Measurements from ENCODE around the gene LINGO3.

Gene LINGO3

DNA sequence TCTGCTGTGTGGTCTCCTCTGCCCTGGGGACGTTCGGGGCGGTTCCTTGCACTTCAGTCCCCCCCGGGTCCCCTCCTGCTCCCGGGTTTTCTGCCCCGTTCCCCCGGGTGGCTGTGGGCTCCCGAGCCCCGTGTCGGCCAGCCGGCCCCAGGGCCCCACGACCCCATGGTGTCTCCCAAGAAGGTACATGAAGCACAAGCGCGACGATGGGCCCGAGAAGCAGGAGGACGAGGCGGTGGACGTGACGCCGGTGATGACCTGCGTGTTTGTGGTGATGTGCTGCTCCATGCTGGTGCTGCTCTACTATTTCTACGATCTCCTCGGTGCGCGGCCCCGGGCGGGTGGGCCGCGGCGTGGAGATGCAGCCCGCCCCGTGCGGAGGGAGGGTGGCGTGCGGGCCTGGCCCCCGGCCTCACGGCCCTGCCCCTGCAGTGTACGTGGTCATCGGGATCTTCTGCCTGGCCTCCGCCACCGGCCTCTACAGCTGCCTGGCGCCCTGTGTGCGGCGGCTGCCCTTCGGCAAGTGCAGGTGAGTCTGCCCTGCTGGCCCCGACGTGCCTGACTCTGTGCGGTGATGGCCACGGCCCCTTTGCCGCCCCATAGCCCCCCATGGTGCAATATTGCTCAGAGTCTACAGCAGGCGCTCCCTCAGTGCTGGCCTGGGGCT, 31.8 kb upstream of the LINGO3 start:
- DNase-seq (ENCODE audit: low read depth) = no peak

DNA sequence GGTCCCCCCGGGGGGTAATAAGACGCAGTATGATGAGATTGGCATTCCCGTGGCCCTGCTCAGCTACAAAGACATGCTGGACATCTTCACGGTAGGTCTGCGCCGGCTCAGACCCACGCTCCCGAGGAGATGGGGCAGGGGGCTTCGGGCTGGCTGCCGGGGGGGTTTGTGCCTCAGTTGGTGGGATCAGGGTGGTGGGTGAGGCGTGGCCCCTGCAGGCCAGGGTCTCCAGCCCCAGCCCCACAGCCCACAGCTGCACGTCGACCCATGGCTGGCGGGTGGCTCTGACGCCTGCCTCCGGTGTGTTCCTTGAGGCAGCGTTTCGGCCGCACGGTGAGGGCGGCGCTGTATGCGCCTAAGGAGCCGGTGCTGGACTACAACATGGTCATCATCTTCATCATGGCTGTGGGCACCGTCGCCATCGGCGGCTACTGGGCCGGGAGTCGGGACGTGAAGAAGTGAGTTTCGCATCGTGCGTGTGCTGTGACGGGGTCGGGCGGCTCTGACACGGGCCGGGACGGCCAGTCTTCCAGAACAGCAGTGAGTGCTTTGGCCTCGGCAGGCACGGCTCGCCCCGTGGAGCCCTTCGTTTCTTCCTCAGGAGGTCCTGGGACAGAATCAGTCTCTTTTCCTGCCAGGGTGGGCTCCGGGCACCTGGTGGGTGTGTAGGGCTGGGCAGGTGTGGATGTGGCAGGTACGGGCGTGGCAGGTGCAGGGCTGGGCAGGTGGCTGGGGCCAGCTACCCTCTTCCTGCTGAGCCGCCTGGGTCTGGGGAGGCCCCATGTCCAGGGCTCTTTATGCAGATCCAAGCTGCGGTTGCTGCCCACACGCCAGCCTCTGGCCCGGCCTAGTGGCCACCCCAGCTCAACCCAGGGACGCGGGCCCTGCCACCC, 31.0 kb upstream of the LINGO3 start:
- no peak for DNase-seq (ENCODE audit: low read depth)

DNA sequence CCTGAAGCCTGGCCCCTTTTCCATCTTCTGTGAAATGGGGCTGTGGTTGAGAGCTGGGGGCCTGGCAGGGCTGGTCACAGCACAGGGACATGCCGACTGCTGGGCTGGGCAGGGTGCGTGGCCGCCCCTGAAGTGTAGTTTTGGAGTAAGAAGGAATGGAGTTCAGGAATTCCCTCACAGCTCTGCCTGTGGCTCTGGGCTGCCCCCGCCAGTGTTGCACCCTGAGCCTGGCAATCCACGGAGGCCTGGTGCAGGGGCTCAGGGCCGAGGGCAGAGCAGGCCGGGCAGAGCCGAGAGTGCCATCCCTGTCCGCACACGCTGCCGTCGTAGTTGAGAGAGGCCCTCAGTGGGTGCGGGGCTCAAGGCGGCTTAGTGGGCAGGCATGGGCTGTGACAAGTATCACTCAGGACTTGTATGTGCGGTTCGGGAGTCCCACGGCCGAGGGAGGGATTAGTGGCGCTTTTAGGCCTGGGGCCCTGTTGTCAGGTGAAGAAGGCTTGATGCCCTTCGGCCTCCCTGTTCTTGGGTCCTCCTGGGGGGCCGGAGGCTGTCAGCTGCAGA, 30.2 kb upstream of the LINGO3 start:
- no peak for DNase-seq (ENCODE audit: low read depth)

DNA sequence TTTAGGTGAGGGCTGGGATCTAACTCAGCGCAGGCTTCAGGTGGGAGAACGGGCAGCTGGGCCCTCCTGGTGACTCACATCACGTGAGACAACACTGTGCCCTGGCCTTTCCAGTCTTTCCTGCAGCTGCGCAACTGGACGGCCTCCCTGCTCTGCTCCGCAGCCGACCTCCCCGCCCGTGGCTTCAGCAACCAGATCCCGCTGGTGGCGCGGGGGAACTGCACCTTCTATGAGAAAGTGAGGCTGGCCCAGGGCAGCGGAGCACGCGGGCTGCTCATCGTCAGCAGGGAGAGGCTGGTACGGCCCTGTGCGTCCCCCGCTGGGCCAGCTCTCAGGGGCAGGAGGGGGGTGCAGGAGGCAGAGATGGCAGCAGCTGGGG, 29.4 kb upstream of the LINGO3 start:
- DNase-seq (ENCODE audit: low read depth) = no peak

DNA sequence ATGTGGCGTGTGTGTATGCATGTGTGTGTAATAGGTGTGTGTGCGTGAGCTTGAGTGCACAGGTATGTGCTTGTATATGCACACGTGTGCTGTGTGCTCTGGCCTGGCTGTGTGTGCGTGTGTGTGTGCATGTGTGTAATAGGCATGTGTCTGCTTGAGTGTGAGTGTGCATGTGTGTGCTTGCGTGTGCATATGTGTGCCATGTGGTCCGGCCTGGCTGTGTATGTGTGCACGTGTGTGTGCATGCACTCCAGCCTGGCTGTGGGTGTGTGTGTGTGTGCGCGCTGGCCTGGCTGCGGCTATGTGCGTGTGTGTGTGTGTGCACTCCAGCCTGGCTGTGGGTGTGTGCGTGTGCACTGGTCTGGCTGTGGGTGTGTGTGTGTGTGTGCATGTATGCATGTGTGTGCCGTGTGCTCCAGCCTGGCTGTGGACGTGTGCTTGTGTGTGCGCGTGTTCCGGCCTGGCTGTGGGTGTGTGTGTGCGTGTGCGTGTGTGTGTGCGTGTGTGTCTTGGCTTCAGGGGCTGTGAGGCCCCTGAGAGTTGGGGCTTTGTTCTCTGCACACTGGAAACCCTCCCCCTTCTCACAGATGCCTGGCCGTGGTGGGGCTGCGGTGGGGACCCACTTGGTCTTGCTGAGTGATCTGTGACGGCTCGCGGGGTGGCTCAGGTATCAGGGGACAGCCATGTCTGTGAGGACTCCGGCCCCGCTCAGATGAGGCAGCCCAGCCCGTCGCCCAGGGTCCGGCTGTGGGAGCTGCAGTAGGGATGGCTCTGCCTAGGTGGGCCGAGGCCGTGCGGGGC, 28.8 kb upstream of the LINGO3 start:
- no peak for DNase-seq (ENCODE audit: low read depth)

DNA sequence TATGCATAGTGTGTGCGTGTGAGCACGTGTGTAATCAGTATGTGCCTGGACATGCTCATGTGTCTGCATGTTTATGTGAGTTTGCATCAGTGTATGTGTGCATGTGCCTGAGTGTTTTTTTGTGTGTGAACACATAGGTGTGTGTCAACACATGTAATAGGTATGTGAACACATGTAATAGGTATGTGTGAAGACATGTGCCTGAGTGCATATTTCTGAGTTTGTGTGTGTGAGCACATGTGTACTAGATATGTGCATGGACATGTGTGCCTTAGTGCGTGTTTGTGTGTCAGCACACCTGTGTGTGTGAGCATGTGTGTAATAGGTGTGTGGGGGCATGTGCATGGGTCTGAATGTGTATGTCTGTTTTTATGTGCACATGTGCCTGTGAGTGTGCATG, 27.9 kb upstream of the LINGO3 start:
- no peak for DNase-seq (ENCODE audit: low read depth)

DNA sequence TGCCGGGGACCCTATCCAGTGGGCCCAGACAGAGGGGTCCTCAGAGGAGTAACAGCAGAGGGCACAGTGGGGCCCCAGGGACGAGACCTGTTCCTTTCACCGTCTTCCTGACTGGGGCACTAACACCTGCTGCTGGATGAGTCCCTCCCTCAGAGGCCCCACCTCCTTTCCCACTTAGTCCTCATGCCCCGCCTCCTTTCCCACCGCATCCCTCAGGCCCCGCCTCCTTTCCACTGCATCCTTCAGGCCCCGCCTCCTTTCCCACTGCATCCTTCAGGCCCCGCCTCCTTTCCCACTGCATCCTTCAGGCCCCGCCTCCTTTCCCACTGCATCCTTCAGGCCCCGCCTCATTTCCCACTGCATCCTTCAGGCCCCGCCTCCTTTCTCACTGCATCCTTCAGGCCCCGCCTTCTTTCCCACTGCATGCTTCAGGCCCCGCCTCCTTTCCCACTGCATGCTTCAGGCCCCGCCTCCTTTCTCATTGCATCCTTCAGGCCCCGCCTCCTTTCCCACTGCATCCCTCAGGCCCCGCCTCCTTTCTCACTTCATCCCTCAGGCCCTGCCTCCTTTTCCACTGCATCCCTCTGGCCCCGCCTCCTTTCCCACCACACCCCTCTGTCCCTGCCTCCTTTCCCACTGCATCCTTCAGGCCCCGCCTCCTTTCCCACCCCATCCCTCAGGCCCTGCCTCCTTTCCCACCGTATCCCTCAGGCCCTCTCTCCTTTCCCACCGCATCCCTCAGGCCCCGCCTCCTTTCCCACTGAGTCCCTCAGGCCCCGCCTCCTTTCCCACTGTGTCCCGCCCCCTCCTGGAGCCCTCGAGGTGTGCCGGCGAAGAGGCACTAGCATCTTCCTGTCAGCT, 27.3 kb upstream of the LINGO3 start:
- DNase-seq (ENCODE audit: low read depth) = no peak

DNA sequence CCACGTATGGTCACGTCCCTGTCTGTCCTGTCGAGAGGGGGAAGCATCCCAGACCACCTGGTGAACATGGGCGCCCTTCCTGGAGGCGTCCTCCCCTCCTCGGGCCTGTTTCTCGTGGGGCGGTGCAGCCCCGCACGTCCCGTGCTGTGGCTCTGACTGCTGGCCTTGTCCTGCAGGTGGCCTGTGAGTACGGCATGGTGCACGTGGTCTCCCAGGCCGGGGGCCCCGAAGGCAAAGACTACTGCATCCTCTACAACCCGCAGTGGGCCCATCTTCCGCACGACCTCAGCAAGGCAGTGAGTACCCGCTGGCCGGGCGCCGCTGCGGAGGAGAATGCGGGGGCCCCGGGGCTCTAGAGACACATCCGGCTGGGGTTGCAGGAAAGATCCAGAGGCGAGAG, 26.5 kb upstream of the LINGO3 start:
- DNase-seq (ENCODE audit: low read depth) = no peak

DNA sequence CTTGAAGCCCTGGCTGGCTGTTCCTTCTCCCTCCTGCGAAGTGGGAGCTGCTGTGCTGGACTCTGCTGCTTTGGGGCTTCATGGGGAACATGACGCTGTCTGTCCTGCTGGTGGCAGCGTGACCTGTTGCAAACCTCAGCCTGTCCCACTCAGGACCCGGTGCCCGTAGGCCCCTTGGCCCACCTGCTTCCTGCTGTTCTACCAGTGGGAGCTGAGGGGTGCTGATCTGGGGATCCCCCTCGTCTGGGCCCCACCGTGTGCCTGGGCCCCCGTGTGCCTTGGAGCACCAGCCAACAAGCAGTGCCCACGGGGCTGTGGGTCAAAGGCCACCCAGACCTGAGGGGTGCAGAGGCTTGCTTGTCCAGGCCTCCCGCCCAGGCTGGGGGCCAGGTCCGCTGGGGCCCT, 25.9 kb upstream of the LINGO3 start:
- no peak for DNase-seq (ENCODE audit: low read depth)

DNA sequence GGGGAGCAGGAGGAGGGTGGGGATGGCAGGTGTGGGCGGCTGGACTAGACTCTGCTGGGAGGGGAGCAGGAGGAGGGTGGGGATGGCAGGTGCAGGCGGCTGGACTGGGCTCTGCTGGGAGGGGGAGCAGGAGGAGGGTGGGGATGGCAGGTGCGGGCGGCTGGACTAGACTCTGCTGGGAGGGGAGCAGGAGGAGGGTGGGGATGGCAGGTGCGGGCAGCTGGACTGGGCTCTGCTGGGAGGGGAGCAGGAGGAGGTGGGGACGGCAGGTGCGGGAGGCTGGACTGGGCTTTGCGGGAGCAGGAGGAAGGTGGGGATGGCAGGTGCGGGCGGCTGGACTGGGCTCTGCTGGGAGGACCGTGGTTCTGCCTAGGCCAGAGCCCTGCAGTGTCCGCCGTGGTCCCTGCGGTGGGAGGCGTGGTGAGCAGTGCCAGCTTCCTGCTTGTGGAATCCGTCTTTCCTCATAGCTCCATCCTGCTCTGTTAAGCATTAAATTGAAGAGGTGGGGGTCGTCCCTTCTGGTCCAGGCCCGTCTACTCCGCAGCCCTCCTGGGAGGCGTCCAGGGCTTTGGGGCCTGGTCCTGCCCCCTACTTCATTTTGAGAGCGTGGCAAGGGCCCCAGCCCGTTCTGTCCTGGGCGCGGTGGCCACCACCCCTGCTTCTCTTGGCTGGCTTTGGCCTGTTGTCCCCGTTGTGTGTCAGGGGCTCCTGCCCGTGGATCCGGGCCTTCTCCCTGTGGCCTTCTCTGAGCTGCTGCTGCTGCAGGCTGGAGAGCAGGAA, 25.3 kb upstream of the LINGO3 start:
- DNase-seq (ENCODE audit: low read depth) = no peak

DNA sequence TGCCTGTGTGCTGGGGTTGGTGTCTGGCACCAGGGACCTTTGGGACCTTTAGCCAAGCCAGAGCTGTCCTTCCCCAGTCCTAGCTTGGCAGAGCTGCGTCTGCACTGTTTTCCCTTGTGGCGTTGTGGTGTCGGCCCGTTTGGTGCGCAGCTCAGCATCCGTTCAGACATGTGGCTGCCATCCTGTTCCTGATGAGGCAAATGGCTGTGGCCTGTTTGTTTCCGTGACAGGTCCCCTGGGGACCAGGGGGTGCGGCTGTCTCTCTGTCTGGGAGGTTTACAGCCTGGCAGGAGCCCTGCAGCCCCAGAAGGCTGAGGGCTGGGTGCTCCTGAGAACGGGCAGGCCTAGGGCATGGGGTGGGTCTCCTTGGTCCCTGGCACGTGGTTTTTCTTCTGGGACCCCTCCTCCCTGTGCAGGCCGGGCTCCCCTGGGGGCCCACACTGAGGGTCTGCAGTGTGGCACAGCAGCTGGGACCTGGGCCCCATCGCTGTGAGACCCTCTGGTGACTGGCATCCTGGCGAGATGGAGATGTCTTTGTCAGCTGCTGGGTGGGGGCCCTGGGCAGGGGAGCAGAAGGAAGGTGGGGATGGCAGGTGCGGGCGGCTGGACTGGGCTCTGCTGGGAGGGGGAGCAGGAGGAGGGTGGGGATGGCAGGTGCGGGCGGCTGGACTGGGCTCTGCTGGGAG, 24.5 kb upstream of the LINGO3 start:
- DNase-seq (ENCODE audit: low read depth) = no peak

DNA sequence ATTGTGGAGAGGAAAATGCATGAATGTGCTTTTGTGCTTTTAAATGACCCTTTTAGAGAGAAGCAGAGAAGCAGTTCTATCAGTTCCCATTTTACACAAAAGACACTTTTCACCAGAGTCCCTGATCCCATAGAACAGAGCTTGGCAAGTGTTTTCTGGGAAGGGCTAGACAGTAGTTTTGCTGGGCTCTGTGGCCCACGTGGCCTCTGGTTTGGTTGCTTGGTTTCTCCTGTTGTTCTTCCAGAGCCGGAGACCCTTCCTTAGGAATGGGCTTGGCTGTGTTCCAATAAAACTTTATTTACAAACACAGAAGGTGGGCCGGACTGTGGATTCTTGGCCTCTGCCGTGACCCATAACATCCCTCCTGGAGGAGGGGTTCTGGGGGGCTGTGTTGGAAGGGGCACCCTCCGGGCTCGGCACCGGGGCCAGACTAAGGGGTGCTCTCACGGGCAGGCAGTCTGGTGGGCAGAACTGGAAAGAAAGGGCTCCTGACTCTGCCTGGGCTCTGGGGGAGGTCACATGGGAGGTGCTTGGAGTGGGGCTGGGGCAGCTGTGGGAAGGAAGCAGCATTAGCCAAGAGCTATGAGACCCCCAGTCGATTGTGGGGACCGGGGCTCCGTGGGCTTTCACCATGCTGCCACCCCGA, 23.8 kb upstream of the LINGO3 start:
- DNase-seq (ENCODE audit: low read depth) = no peak

DNA sequence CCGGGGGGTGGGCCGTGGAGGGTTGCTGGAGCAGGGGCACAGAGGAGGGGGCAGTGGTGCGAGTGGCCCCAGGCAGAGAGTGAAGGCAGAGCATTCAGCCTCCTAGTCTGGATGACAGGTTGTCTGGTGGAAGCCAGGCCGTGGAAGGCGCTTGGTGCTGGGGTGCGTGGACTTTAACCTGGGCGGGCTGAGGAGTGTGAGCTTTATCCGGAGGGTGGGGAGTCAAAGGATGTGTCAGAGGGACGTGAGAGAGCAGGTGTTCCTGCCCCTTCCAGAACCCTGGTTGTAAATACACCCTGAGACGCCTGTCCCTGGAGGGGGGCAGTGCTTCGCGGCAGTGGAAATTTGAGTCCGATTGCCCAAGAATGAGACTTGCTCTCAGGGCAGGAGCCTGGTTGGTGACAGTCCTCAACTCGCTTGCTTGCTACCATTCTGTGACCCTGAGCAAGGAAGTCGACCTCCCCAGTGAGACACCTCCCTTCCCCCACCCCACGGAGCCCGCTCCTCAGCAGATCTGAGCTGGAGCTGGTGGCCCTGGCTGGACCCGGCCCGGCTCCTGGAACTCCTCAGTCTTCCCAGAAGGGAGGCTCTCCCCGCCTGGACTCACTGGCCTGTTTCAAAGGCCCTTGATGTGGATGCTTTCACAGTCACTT, 22.8 kb upstream of the LINGO3 start:
- DNase-seq (ENCODE audit: low read depth) = no peak

DNA sequence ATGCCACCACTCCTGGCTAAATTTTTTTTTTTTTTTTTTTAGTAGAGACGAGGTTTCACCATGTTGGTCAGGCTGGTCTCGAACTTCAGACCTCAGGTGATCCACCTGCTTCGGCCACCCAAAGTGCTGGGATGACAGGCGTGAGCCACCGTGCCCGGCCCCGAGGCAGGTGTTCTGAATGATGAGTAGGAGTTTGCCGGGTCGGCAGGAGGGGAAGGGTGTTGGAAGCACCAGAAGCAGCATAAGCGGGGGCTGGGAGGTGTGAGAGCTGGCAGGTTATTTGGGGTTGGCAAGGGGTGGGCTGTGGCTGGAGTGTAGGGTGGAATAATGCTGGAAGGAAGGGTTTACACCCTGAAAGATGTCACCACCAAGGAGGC, 22.3 kb upstream of the LINGO3 start:
- no peak for DNase-seq (ENCODE audit: low read depth)

DNA sequence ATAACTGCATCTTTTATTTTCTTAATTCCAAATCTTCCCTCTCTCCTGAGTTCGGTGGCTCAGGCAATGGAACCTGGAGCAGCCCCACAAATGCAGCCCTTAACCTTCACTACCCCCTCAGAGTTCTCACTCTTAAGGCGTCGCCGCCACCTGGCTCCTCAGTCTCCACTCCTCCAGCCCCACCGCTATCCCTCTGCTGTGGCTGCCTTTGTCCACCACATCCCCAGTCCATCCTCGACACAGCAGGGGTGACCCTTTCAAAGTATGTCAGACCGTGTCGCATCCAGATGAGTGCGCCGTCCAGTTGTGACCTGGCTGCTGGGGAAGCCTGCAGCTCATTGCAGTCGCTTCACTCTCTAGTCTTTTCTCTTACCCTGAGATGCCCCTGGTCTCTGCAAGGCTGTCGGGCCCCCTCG, 21.6 kb upstream of the LINGO3 start:
- DNase-seq (ENCODE audit: low read depth) = no peak

DNA sequence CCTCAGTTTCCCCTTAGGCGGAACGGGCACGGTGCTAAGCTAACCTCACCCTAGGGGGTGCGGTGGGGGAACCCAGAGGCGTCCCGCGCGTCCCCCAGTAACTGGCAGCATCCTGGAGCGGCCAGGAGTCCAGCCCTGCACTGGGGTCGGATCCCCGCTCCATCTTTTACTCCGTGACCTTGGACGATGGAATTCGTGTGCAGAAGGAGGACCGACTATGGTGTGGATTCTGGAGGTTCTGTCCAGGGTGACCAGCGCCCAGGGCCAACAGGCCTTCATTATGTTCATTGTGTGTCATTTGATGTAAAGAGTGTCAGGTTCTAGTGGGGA, 21.2 kb upstream of the LINGO3 start:
- DNase-seq (ENCODE audit: low read depth) = no peak

DNA sequence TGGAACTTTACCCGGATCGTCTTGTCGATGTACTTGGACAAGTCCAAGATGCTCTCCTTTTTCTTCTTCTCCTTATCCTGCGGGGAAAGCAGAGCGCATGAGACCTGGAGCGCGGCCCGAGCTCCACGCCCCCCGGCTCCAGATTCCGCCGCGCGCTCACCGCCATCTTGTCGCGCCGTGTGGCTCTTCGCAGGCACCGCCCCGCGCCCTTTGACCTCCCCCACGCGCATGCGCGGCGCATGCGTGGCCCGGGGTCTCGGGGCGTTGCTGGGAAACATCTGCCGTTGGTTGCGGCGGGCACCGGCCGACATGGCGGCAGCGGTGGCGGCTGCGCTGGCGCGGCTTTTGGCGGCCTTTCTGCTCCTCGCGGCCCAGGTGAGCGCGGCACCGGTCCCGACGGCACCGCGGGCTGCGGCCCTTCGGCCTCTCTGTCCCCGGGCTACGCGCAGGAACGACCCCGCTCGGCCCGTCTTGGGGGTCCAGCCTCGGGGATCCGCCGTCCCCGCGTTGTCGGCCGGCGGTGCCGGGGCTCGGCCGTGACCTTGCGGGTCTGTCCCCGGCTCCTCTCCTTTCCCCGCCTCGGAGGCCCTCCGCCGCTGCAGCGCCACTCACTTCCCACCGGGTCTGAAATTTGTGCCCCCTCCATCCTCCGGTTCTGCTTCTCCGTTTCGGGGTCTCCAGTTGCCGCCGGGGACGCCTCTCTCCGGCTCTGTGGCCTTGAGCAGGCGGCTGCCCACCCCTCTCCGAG, 20.6 kb upstream of the LINGO3 start, which contains the start of the genes LSM7 and SPPL2B:
Gene LSM7, minus strand, starts transcription at position 186 of the 748 bp plus-strand sequence. Its CDS starts 20 bp downstream, at position 166.
Gene SPPL2B, plus strand, starts transcription at position 284 of the 748 bp plus-strand sequence. Its CDS starts 26 bp downstream, at position 310.
- peak; percentile 92 for DNase-seq (ENCODE audit: low read depth)

DNA sequence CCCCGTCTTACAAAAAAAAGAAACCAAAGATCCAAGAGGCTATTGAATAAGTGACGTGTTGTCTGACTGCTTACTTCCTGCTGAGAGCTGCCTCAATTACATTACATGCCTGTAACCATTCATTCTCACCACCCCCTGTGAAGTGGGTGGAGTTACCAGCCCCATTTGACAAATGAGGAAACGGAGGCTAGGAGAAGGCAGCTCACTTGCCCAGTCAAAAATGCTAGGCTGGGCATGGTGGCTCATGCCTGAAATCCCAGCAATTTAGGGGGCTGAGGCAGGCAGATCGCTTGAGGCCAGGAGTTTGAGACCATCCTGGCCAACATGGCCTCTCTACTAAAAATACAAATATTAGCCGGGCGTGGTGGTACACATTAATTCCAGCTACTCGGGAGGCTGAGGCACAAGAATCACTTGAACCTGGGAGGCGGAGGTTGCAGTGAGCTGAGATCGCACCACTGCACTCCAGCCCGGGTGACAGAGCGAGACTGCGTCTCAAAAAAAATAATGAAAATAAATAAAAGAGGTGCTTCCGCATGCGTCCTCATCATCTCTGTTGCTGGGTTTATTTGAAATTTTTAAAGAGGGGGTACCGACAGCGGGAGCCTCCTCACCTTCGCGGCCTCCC, 19.9 kb upstream of the LINGO3 start:
- no peak for DNase-seq (ENCODE audit: low read depth)
